Measurements from ENCODE around the gene FAM53B.

- TF ChIP-seq CTCF (IDR thresholded peaks at IDR 0.05) = peak; percentile 43 to 59 (median 47)
- TF ChIP-seq POLR2A (IDR thresholded peaks at IDR 0.05) = no peak
Observed at GRCh38 chr10:124647421-124648130, 96.6 kb downstream of the FAM53B start.

Measured in Peyer's patch (tissue), 4 donors.